NCI-H2227 (cell line): ENCODE data around the gene RNASE2.
"Not testable (repeated sequence)": the region's sequence is repeated elsewhere in the genome, so short reads cannot be mapped to it uniquely, and the experiment has no call there.

Source experiments
- DNase-seq: peaks from one replicate; lab custom pipeline; 2025; ENCODE audit not compliant: unreplicated experiment; lab: John Stamatoyannopoulos, UW

RNASE2 gene

GRCh38 chr14:20954736-20955537 is at the start of gene RNASE2:
TSS of gene RNASE2 (plus strand) at chr14:20955487. CDS start at chr14:20955772, 285 bp downstream.
- not testable (repeated sequence) for DNase-seq

GRCh38 chr14:20905676-20906075 is 49.6 kb upstream of the RNASE2 start:
- no peak for DNase-seq

GRCh38 chr14:20907214-20907613 is 48.1 kb upstream of the RNASE2 start:
- no peak for DNase-seq

- not testable (repeated sequence) for DNase-seq
Measured at GRCh38 chr14:20910822-20911221, 44.5 kb upstream of the RNASE2 start.

- DNase-seq: not testable (repeated sequence)
Measured at GRCh38 chr14:20919038-20919756, 36.1 kb upstream of the RNASE2 start.

- not testable (repeated sequence) for DNase-seq
Measured at GRCh38 chr14:20923766-20924297, 31.5 kb upstream of the RNASE2 start.

- DNase-seq: no peak
Measured at GRCh38 chr14:20934148-20934762, 21.0 kb upstream of the RNASE2 start.

GRCh38 chr14:20935303-20935984 is 19.8 kb upstream of the RNASE2 start:
- DNase-seq: no peak

- not testable (repeated sequence) for DNase-seq
Measured at GRCh38 chr14:20945146-20945545, 10.1 kb upstream of the RNASE2 start.

GRCh38 chr14:20946707-20947106 is 8.6 kb upstream of the RNASE2 start:
- not testable (repeated sequence) for DNase-seq

GRCh38 chr14:20955538-20955873 is 219 bp downstream of the RNASE2 start:
- not testable (repeated sequence) for DNase-seq

GRCh38 chr14:20956376-20956976 is 1.2 kb downstream of the RNASE2 start:
- no peak for DNase-seq

- DNase-seq: not testable (repeated sequence)
Measured at GRCh38 chr14:20958946-20959345, 3.7 kb downstream of the RNASE2 start.

GRCh38 chr14:20969336-20969735 is 14.0 kb downstream of the RNASE2 start:
- no peak for DNase-seq

- DNase-seq: no peak
Measured at GRCh38 chr14:20970647-20970982, 15.3 kb downstream of the RNASE2 start.

GRCh38 chr14:20970983-20971704 is 15.9 kb downstream of the RNASE2 start:
- peak; percentile 92 for DNase-seq

GRCh38 chr14:20971705-20972021 is 16.4 kb downstream of the RNASE2 start:
- DNase-seq: no peak

GRCh38 chr14:20973501-20973900 is 18.2 kb downstream of the RNASE2 start:
- DNase-seq: no peak

- DNase-seq: no peak
Measured at GRCh38 chr14:20976291-20976690, 21.0 kb downstream of the RNASE2 start.

GRCh38 chr14:20978687-20979086 is 23.4 kb downstream of the RNASE2 start:
- no peak for DNase-seq
